GM12891 (cell line): ENCODE data around the gene AKIRIN1.

ENCODE experiments used
- POLR2A ChIP-seq: IDR thresholded peaks from 2 replicates; pipeline ENCODE4 v1.6.1; 2011; ENCODE audit warnings: low read depth, low read length, control low read depth
- SPI1 ChIP-seq: IDR thresholded peaks from 2 replicates; pipeline ENCODE4 v1.6.1; 2011; ENCODE audit warnings: low read depth, low read length, control low read depth

GRCh38 chr1:38958967-38959366, 32.1 kb upstream of the AKIRIN1 start:
- TF ChIP-seq SPI1 (no peak), POLR2A (no peak)
